ENCODE results near the gene THAP7. TPM values are rescaled to one million over a fixed set of nuclear protein-coding genes. Genes with fewer than 3 reads are reported as not detected.

THAP7 gene
- total RNA-seq, 1 donor from 2014 or later, result 26.4 TPM

GRCh38 chr22:20999350-21000206, 2.3 kb downstream of the THAP7 start:
- no peak for TF ChIP-seq CTCF (conservative IDR thresholded peaks at IDR 0.05)
- H3K4me3 Mint-ChIP-seq, result no peak overlapping the region

GRCh38 chr22:20998411-20999336, 3.2 kb downstream of the THAP7 start:
- H3K9me3 Mint-ChIP-seq, result no peaks in the 10 kb centered on the region
- no peaks in the 10 kb centered on the region for H3K36me3 Mint-ChIP-seq
- TF ChIP-seq CTCF (conservative IDR thresholded peaks at IDR 0.05), result no peak
- peak overlapping the region; percentile 68 for H3K27ac Mint-ChIP-seq
- peaks cover 11% of the 10 kb centered on the region for H3K4me1 Mint-ChIP-seq (ENCODE audit: unreplicated experiment)
- H3K27me3 Mint-ChIP-seq, result no peaks in the 10 kb centered on the region
- DNase-seq (ENCODE audit: extremely low spot score, unreplicated experiment), result no peak
- H3K4me3 Mint-ChIP-seq, result peak overlapping the region; percentile 52

More at GRCh38 chr22:20999350-21000206, 2.3 kb downstream of the THAP7 start:
- H3K27me3 Mint-ChIP-seq, result no peaks in the 10 kb centered on the region
- DNase-seq (ENCODE audit: extremely low spot score, unreplicated experiment), result peak; percentile 68
- H3K4me1 Mint-ChIP-seq (ENCODE audit: unreplicated experiment), result peaks cover 11% of the 10 kb centered on the region
- H3K36me3 Mint-ChIP-seq, result no peaks in the 10 kb centered on the region
- H3K9me3 Mint-ChIP-seq, result no peaks in the 10 kb centered on the region
- no peak overlapping the region for H3K27ac Mint-ChIP-seq

GRCh38 chr22:20997536-20998257, 4.2 kb downstream of the THAP7 start:
- Mint-ChIP-seq H3K27me3 (no peaks in the 10 kb centered on the region), H3K36me3 (no peaks in the 10 kb centered on the region), H3K27ac (no peak overlapping the region), H3K9me3 (no peaks in the 10 kb centered on the region), H3K4me3 (no peak overlapping the region), H3K4me1 (ENCODE audit: unreplicated experiment) (peaks cover 4% of the 10 kb centered on the region)
- no peak for DNase-seq (ENCODE audit: extremely low spot score, unreplicated experiment)
- no peak for TF ChIP-seq CTCF (conservative IDR thresholded peaks at IDR 0.05)

GRCh38 chr22:20996598-20997535, 5.1 kb downstream of the THAP7 start:
- Mint-ChIP-seq H3K9me3 (no peaks in the 10 kb centered on the region), H3K27me3 (no peaks in the 10 kb centered on the region), H3K4me1 (ENCODE audit: unreplicated experiment) (peaks cover 3% of the 10 kb centered on the region), H3K36me3 (no peaks in the 10 kb centered on the region), H3K4me3 (no peak overlapping the region), H3K27ac (no peak overlapping the region)
- DNase-seq (ENCODE audit: extremely low spot score, unreplicated experiment), result no peak
- TF ChIP-seq CTCF (conservative IDR thresholded peaks at IDR 0.05), result no peak

All from type B pancreatic cell (in vitro differentiated cells).